GM21619 (cell line): ENCODE data around the gene EFHD1.
A peak's percentile ranks its signal among the peaks of the same experiment; 100 is the strongest.
"Not testable (repeated sequence)": the region's sequence is repeated elsewhere in the genome, so short reads cannot be mapped to it uniquely, and the experiment has no call there.

ENCODE experiments used
- ATAC-seq: cut with Tn5 transposase; IDR thresholded peaks from one replicate; pipeline ENCODE4 v1.9.1; 2021; ENCODE audit not compliant: unreplicated experiment

The EFHD1 gene

DNA sequence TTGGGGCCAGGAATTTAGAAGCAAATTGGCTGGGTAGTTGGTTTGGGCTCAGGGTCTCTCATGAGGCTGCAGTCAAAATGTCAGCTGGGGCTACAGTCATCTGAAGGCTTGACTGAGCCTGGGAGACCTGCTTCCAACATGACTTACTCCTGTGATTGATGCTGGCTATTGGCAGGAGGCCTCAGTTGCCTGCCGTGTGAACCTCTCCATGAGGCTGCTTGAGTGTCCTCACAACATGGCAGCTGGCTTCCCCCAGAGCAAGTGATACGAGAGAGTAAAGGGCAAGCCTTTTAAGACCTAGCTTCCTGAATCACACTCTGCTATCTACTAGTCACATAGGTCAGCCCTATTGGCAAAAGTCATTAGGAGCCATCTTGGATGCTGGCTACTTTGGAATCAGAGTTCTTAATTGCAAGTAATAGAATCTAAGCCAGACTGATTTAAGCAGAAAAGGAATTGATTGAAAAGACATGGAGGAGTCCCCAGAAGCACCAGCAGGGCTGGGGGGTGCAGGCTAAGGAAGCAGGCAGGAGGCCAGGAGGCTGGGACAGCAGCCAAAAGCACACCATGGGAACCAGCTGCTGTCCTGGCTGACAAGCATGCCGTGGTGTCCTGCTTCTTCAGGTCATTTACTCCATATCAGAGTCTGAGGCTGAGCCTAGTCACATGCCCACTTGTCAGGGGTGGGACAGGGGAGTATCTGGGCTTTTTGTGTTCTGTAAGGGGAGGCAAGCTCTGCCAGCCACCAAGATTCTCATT is 55.9 kb downstream of the EFHD1 start:
- ATAC-seq = no peak

GRCh38 chr2:232691117-232691516 is 57.7 kb downstream of the EFHD1 start:
- not testable (repeated sequence) for ATAC-seq

DNA sequence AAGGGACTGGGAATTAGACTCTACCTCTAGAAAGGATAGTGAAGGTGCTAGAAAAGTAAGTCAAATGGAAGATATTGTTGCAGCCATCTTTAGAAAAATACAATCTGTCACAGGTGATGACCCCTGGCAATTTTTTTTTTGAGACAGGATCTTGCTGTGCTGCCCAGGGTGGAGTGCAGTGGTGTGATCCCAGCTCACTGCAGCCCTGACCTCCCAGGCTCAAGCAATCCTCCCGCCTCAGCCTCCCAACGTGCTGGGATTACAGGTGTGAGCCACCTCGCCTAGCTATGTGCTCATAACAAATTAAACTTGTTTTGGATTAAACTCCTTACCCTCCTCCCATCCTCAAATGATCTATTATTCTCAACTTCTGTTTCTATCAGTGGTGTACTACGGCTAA is 59.9 kb downstream of the EFHD1 start:
- ATAC-seq = no peak

DNA sequence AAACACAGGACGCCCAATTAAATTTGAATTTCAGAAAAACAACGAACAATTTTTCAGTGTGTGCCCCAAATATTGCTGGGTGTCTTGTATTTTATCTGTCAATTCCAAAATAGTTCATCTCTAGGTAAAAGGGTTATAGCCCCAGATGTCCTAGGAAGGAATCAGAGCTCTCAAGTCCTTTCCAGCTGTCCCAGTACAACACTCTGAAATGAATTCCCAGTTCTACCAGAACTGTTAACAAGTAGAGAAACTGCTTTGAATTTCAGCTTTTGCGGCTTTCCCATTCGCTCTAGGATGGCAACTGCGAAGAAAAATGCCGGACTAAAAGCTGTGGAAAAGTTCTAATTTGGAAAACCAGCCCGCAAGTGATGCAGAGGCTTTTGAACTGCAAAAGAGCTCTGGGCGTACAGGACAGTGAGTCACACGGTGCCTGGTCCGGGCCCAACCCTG is 63.2 kb downstream of the EFHD1 start:
- no peak for ATAC-seq

GRCh38 chr2:232697059-232697806 is 63.8 kb downstream of the EFHD1 start, which contains the start of gene GIGYF2:
TSS of gene GIGYF2 (plus strand) at chr2:232697331. CDS start at chr2:232735198, 37,867 bp downstream.
- ATAC-seq = peak; percentile 69

GRCh38 chr2:232697807-232698110 is 64.4 kb downstream of the EFHD1 start:
- ATAC-seq = no peak

GRCh38 chr2:232698556-232699091 is 65.2 kb downstream of the EFHD1 start:
- ATAC-seq = no peak

DNA sequence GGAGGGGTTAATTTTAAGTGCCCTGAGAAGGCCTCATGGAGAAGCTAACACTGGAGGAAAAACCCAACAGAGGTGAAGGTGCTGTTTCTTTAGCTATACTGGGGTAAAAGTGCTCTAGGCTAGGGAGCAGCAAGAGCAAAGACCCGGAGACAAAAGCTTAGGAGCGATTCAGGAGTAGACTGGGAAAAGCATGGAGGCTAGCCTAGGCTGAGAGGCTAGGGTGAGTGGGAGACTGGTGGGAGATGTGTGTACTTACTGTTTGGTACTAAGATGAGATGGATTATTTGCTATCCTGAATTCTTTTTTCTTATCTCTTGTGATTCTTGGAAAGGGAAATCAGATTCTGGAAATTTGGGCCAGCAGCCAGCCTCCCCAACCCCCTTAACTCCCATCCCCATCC is 65.7 kb downstream of the EFHD1 start:
- no peak for ATAC-seq

DNA sequence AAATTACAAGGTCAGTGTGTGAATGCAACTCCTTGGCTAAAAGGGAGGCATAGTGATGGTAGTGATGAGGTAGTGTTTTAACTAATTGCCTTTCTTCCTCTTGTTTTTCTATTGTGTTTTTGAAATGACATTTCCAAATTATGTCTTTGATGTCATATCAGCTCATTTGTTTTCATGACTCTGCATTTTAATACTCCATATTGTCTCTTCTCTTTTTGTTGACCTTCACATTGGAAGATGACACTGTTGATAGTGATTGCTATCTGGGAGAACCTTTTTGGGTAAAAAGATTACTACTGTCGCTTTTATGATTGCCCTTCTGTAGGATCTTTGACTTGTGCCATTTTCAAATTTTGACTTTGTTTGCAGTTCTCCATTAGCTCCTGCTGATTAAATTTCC is 66.8 kb downstream of the EFHD1 start:
- ATAC-seq = no peak

DNA sequence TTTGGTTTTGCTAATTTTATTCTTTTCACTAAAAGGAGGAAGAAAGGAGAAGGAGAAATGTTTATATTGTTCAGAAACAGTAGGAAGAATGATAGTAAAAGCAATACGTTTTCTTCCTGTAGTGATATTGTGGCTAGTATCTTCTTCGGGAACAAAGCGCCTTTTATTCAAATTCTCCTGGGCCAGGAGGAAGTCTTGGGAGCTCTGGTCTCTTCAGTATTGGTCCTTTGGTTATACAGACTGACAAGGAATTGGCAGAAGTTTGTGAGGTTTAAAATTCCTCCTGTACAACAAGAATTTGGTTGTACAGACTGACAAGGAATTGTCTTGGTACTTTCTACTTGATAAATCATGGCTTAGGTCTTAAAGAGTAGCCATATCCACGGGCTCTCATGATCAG is 73.7 kb downstream of the EFHD1 start:
- no peak for ATAC-seq

- no peak for ATAC-seq
Observed at GRCh38 chr2:232713505-232713904, 80.1 kb downstream of the EFHD1 start.

GRCh38 chr2:232714969-232715368 is 81.6 kb downstream of the EFHD1 start:
- ATAC-seq = no peak

DNA sequence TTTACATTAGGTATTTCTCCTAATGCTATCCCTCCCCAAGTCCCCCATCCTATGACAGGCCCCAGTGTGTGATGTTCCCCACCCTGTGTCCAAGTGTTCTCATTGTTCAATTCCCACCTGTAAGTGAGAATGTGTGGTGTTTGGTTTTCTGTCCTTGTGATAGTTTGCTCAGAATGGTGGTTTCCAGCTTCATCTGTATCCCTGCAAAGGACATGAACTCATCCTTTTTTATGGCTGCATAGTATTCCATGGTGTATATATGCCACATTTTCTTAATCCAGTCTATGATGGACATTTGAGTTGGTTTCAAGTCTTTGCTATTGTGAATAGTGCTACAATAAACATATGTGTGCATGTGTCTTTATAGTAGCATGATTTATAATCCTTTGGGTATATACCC is 86.7 kb downstream of the EFHD1 start:
- ATAC-seq = not testable (repeated sequence)

DNA sequence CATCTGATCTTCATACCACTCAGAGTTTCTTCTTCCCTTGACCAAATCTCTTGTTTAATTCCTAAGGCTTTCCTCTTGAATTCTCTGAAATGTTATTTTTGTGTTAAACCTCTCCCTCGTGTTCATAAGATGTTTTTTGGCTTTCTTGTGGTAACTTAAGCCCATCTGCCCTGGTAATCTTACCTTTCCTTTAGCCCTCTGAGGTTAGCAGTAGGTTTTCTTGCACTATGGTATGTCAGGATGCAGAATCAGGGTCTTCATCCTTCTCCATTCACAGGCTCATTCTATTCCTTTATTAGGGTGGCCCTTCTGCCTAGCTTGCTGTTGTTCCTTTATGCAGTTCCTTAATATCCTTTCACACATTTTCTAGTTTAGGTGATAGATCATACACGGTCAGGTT is 87.9 kb downstream of the EFHD1 start:
- no peak for ATAC-seq

GRCh38 chr2:232721882-232722281 is 88.5 kb downstream of the EFHD1 start:
- ATAC-seq = no peak

GRCh38 chr2:232723027-232723426 is 89.6 kb downstream of the EFHD1 start:
- no peak for ATAC-seq

DNA sequence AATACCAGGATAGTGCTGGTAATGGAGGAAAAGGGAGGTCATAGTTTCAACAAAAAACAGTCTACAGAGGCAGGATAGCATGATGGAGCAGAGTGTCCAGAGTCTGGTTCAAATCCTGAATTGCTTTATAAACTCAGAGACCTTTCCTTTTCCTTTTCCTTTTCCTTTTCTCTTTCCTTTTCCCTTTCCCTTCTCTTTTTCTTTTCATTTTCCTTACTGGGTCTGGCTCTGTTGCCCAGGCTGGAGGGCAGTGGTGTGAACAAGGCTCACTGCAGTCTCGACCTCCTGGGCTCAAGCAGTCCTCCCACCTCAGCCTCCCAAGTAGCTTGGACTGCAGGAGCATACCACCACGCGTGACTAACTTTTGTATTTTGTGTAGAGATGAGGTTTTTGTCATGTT is 95.4 kb downstream of the EFHD1 start:
- no peak for ATAC-seq

DNA sequence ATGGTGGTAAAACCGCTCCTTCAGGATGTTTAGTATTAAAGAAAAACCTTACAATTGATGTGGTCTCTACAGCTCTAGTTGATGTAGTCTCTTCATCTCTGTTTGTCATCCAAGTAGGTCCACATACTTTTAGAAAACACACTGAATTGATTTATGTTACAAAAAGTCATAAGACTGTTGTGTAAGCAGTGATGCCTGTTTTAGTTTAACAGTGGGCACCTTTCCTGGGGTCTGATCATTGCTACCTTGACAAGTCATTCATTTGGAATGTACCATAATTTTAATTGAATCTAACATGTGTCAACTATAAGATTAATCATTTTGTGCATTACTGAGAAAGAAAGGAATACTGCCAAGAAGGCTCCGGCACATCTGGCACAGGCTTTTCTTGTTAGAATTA is 98.1 kb downstream of the EFHD1 start:
- ATAC-seq = no peak
